Naive B cell (primary cell): Measurements from ENCODE around the gene FOXO6. TPM values are rescaled to one million over a fixed set of nuclear protein-coding genes. Genes with fewer than 3 reads are reported as not detected.
A peak's percentile ranks its signal among the peaks of the same experiment; 100 is the strongest.

Experiments used
- ATAC-seq, 2 donors: fragments of 150-1000 bp; cut with Tn5 transposase; 2 replicates each; pipeline ENCODE4 v1.10.0; 2021; ENCODE audit warnings: low read depth in 2 of 2, mild to moderate bottlenecking in 2 of 2, moderate library complexity in 2 of 2
- DNase-seq: peaks from one replicate; pipeline ENCODE4 v3.0.0; 2022
- H3K27ac Mint-ChIP-seq, 6 donors: one replicate each; pipeline ENCODE4 v1.8.0; 2020 to 2022; ENCODE audit warnings: mild to moderate bottlenecking in 6 of 6, mixed read lengths in 6 of 6, moderate library complexity in 5 of 6, inconsistent platforms in 2 of 6
- H3K27me3 Mint-ChIP-seq, 3 donors: one replicate each; pipeline ENCODE4 v1.8.0; 2021 to 2022; ENCODE audit warnings: mixed read lengths in 3 of 3, mild to moderate bottlenecking in 1 of 3
- H3K36me3 Mint-ChIP-seq, 2 donors: one replicate each; pipeline ENCODE4 v1.8.0; 2020 to 2022; ENCODE audit warnings: mixed read lengths in 2 of 2, inconsistent platforms in 1 of 2, mild to moderate bottlenecking in 1 of 2
- H3K4me1 Mint-ChIP-seq, 3 donors: one replicate each; pipeline ENCODE4 v1.8.0; 2020 to 2022; ENCODE audit warnings: mixed read lengths in 3 of 3, inconsistent platforms in 1 of 3, mild to moderate bottlenecking in 1 of 3, moderate library complexity in 1 of 3
- H3K4me3 Mint-ChIP-seq, 8 donors: one replicate each; pipeline ENCODE4 v1.8.0; 2020 to 2022; ENCODE audit warnings: mild to moderate bottlenecking in 8 of 8, mixed read lengths in 8 of 8, moderate library complexity in 8 of 8, inconsistent platforms in 2 of 8
- H3K9me3 Mint-ChIP-seq, 7 donors: one replicate each; pipeline ENCODE4 v1.8.0; 2020 to 2022; ENCODE audit warnings: mixed read lengths in 7 of 7, mild to moderate bottlenecking in 5 of 7, inconsistent platforms in 2 of 7, moderate library complexity in 1 of 7
- polyA plus RNA-seq, 6 donors: library from polyadenylated mRNA; unstranded; fragments of 300-500 nt; fragmentation: Illumina TruSeq; gene quantifications; one replicate each; pipeline ENCODE4 v1.2.3, GENCODE V29; 2021; ENCODE audit warnings: low read depth in 6 of 6

The FOXO6 gene
- polyA plus RNA-seq, 6 donors from 2014 or later, result 0.21 TPM; not detected in 5

DNA sequence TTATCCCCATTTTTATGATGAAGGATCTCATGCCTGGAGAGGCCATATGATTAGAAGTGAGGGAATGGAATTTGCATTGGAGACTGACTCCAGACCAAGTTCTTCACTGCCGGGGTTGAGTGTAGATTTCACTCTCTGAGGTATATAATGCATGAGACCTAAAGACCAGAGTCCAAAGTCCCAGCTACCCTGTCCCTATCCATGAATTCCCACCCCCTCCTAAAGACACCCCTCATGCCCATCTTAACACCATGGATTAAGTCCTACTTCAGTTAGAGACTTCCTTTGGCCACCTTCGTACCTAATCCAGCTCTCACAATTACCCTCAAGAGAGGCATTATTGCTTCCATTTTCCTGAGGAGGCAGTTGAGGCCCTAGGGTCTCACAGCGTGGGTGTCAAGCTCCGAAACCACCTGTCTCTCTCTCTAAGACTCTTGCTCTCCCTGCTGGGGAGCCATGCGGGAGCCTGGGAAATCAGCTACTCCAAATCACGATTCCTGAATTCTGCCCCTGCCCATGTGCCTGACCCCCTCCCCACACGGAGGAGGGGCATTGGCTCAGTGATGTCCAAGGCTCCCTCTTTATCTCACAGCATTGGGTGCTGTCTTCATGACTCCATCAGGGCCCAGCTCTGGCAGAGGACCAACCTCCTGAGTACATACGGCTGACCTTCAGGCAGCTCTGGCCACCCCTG is 11.7 kb upstream of the FOXO6 start:
- ATAC-seq, result no peak
- Mint-ChIP-seq H3K4me1 (peaks cover 0 to 3% (median under 1%) of the 10 kb centered on the region in 3 donors), H3K27ac (no peak overlapping the region), H3K27me3 (peaks cover 10 to 37% (median 18%) of the 10 kb centered on the region in 3 donors), H3K9me3 (no peaks in the 10 kb centered on the region), H3K4me3 (no peak overlapping the region), H3K36me3 (no peaks in the 10 kb centered on the region)
- DNase-seq, result no peak

DNA sequence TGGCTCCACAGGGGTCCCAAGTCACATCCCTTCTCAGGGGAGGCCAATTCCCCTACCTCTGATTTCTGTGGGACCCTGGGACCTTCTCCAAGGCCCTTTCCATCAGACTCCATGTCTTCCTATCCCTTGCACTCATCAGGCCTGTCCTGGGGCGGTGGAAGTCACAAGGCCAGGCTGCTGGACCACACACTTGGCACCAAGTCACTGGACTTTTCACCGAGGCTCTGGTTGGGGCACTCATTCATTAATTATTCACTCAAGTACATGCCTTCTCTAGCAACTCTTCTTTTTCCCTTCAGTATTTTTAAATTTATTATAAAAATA is 11.2 kb upstream of the FOXO6 start:
- no peaks in the 10 kb centered on the region for H3K9me3 Mint-ChIP-seq
- no peak overlapping the region for H3K4me3 Mint-ChIP-seq
- no peaks in the 10 kb centered on the region for H3K4me1 Mint-ChIP-seq
- no peaks in the 10 kb centered on the region for H3K36me3 Mint-ChIP-seq
- no peak overlapping the region for H3K27ac Mint-ChIP-seq
- ATAC-seq (no peak), DNase-seq (no peak)
- H3K27me3 Mint-ChIP-seq, result peaks cover 10 to 37% (median 16%) of the 10 kb centered on the region in 3 donors

DNA sequence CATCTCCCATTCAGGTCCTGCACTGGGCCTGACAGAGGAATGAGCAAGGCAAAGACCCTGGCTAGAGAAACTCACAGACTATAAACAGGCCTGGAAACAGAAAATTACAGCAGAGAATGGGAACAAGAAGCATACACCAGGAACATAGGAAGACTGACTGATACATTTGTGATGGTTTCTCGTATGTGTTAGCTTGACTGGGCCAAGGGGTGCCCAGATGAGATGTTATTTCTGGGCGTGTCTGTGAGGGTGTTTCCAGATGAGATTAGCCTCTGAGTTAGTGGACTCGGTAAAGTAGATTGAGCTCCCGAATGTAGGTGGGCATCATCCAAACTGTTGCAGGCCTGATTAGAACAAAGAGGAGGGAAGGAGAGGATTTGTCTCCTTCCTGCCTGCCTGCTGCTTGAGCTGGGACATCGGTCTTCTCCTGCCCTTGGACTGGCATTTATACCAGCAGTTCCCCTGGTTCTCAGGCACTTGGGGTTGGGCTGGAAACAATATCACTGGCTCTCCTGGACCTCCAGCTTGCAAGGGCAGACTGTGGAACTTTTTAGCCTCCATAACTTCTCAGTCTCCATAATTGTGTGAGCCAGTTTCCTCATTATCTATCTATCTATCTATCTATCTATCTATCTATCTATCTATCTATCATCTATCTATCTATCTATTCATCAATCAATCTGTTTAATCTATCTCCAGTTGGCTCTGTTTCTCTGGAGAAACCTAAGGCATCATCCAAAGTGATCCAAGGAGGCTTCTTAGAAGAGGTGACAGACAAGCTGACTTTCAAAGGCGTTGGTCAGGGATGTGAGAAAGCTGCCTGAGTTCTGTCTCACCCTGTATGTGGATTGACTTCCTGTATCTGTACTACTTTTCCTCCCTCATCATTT is 9.7 kb upstream of the FOXO6 start:
- Mint-ChIP-seq H3K4me1 (no peaks in the 10 kb centered on the region), H3K9me3 (no peaks in the 10 kb centered on the region), H3K27ac (peak overlapping the region in 1 of 6 donors; percentile 5), H3K4me3 (no peak overlapping the region), H3K36me3 (no peaks in the 10 kb centered on the region), H3K27me3 (peaks cover 15 to 29% (median 21%) of the 10 kb centered on the region in 3 donors)
- ATAC-seq (no peak), DNase-seq (no peak)

DNA sequence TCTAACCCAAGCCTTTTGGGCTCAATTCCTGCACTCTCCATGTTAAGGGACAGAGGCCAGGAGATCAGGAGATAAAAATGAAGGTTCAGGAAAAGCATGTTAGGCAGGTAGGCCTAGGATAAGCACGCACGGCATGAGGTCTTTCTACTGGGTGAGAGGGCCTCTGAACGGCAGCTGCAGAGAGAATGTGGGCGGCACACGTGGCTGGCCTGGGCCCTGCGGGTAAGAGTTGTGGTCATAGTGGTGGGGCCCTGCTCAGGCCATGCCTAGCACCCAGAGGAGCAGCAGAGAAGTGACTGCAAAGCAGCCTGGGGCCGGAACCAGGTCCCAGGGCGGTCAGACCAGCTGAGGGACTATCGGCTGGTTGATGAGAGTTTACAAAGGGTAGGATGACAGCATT is 7.5 kb upstream of the FOXO6 start:
- DNase-seq (no peak), ATAC-seq (no peak)
- H3K4me3 Mint-ChIP-seq, result peak overlapping the region in 1 of 8 donors; percentile 30
- H3K27ac Mint-ChIP-seq, result no peak overlapping the region
- peaks cover 16 to 41% (median 23%) of the 10 kb centered on the region in 3 donors for H3K27me3 Mint-ChIP-seq
- peaks cover 0 to 6% (median under 1%) of the 10 kb centered on the region in 3 donors for H3K4me1 Mint-ChIP-seq
- H3K9me3 Mint-ChIP-seq, result no peaks in the 10 kb centered on the region
- no peaks in the 10 kb centered on the region for H3K36me3 Mint-ChIP-seq

DNA sequence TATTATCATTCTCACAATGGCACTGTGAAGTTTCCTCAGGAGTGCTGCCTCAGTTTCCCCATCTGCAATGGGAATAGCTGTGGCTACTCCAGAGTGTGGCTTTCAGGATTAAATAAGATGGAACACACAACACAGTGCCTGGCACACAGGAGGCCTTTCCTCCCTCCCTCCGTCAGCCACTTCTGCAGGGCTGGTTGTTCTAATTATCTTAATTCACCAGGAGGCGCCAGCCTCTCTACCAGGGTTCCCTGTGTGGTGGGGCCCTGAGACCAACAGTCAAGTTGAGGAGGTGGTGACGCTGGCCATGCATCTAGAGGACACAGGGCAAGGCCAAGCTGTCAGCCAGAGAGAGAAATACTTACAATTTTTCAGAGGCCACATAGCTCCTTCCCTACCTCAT is 6.3 kb upstream of the FOXO6 start:
- Mint-ChIP-seq H3K9me3 (no peaks in the 10 kb centered on the region), H3K36me3 (no peaks in the 10 kb centered on the region), H3K27me3 (peaks cover 18 to 37% (median 21%) of the 10 kb centered on the region in 3 donors), H3K4me3 (no peak overlapping the region), H3K27ac (peak overlapping the region in 1 of 6 donors; percentile 2), H3K4me1 (peaks cover 0 to 11% (median 5%) of the 10 kb centered on the region in 3 donors)
- DNase-seq, result no peak
- ATAC-seq, result no peak

DNA sequence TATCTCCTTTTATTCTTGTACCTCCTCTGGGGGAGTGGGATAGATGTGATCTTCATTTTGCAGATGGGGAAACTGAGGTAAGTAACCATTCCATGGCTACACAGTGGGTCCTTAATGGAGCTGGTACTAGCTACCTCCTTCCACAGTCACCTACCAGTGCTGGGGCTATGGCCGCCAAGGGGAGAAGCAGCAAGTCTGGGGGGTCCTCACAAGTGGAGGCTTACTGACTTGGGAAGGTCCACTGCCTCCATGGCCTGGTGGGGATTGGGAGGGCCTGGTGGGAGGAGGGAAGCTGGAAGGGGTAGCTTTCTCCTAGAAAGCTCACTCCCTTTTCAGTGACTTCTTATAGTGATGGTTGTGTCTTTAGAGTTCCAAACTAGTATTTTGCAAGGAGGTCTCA is 5.9 kb upstream of the FOXO6 start:
- Mint-ChIP-seq H3K27ac (no peak overlapping the region), H3K4me1 (peaks cover 4 to 15% (median 5%) of the 10 kb centered on the region in 3 donors), H3K9me3 (no peaks in the 10 kb centered on the region), H3K36me3 (no peaks in the 10 kb centered on the region), H3K4me3 (no peak overlapping the region), H3K27me3 (peaks cover 21 to 33% (median 21%) of the 10 kb centered on the region in 3 donors)
- ATAC-seq, result no peak
- no peak for DNase-seq

DNA sequence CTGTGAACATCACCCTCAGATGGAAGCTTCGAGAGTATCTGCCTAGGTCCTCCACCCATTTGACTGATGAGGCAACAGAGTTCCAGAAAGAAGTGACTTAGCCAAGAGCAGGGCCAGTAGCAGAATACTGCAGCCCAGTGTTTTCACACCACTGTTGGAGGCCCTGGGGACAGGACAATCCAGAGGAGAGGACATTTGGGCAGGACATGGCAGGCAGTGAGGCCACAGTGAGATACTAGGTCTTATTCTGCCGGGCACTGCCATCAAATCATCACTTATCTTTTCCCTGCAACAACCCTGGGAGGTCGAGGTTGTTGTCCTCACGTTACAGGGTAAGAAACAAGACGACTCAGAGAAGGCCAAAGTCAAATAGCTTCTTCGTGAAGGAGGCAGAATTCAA is 5.5 kb upstream of the FOXO6 start:
- H3K9me3 Mint-ChIP-seq, result no peaks in the 10 kb centered on the region
- peaks cover 5 to 17% (median 8%) of the 10 kb centered on the region in 3 donors for H3K4me1 Mint-ChIP-seq
- no peak overlapping the region for H3K4me3 Mint-ChIP-seq
- no peak for ATAC-seq
- peak overlapping the region in 1 of 6 donors; percentile 3 for H3K27ac Mint-ChIP-seq
- no peak for DNase-seq
- H3K27me3 Mint-ChIP-seq, result peaks cover 21 to 32% (median 21%) of the 10 kb centered on the region in 3 donors
- H3K36me3 Mint-ChIP-seq, result no peaks in the 10 kb centered on the region

DNA sequence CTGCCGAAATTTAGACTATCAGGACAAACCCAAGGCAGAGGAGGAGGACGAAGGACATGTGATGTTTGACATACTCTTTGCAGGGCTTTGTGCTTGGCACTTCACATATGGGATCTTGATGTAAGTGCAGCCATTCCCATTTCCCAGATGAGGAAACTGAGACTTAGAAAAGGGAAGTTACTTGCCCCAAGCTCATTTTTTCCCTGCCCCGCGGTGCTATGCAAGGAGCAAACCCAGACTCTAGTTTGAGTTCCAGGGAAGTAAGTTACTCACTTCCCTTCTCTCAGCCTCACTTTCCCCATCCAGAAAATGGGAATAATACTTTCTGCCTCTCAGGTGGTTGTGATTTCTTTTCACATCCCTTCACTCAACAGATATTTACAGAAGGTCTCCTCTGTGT is 4.5 kb upstream of the FOXO6 start:
- no peaks in the 10 kb centered on the region for H3K36me3 Mint-ChIP-seq
- H3K4me1 Mint-ChIP-seq, result peaks cover 5 to 17% (median 9%) of the 10 kb centered on the region in 3 donors
- no peak overlapping the region for H3K27ac Mint-ChIP-seq
- ATAC-seq (no peak), DNase-seq (no peak)
- H3K9me3 Mint-ChIP-seq, result no peaks in the 10 kb centered on the region
- peaks cover 19 to 25% (median 21%) of the 10 kb centered on the region in 3 donors for H3K27me3 Mint-ChIP-seq
- H3K4me3 Mint-ChIP-seq, result no peak overlapping the region

DNA sequence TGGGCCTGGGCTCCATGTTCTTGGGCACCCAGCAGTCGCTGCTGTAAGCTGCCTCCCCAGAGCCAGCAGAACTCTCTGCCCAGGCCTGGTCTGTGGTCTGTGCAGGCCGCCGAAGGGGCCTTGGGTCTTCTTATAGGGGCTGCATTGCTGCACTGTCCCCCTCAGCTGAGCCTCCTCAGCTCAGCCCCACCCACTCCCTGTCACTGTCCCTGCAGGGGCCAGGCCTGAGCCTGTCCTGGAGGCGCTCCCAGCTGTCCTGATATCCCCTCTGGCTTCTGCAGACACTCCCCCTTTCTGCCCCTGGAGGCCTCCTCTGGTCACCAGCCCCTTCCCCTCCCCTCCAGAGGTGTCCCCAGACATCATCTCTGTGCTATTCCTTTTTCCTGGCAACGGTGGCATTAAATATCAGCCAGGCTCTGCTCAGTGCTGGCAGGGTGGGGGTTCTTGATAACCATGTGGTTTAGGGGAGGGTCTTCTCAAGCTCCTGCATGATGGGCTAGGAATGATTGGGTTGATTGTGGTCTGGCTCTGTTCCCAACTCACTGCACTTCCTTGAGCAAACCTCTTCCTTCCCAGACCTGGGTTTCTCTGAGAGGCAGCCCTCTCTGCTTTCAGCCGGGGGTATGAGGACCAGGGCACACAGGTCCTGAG is 3.7 kb upstream of the FOXO6 start:
- Mint-ChIP-seq H3K27me3 (peaks cover 13 to 26% (median 22%) of the 10 kb centered on the region in 3 donors), H3K27ac (peak overlapping the region in 2 of 6 donors; percentile 68 to 92), H3K9me3 (no peaks in the 10 kb centered on the region), H3K4me3 (no peak overlapping the region), H3K36me3 (no peaks in the 10 kb centered on the region), H3K4me1 (peaks cover 6 to 17% (median 9%) of the 10 kb centered on the region in 3 donors)
- ATAC-seq (no peak), DNase-seq (no peak)

DNA sequence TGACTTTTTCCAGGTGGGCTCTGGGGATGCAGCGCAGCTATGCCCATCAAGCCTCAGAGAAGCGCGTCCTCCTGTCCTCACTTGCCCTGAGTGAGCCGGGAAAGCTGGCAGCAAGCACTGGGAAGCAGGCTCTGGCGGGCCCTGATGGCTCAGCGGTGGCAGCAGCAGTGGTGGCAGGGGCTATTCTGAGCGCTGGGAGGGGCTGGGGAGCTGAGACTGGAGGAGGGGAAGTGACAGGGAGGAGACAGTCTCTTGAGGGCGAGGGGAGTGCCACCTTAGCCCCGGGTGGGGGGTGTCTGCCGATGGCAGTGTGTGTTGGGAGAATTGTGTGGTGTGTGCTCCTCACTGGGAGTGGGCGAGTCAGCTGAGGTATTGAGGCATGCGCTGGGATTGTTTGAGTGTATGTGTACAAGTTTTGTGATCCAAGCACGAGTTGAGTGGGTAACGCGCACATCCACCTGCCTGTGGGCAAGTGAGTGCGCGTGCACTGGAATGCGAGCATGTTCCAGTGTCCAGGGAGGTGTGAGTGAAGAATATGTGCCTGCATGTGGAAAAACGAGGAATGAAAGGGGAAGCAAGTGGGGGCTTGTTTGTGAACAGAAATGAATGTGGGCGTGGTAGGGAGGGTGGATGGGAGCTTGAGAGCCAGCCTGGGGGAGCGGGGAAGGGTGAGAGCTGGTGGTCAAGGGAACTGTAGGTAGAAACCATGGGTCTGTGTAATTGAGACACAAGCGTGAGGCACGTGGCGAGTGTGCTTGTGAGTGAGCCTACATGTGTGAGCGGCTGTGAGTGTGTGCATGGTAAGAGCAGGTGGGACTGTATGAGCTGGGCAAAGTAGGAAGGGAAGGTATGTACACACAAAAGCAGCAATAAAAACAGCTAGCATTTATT is 2.9 kb upstream of the FOXO6 start:
- peak overlapping the region in 1 of 8 donors; percentile 67 for H3K4me3 Mint-ChIP-seq
- peaks cover 14 to 24% (median 14%) of the 10 kb centered on the region in 3 donors for H3K4me1 Mint-ChIP-seq
- H3K27ac Mint-ChIP-seq, result peak overlapping the region in 4 of 6 donors; percentile 16 to 92 (median 76)
- no peak for ATAC-seq
- peaks cover 13 to 34% (median 30%) of the 10 kb centered on the region in 3 donors for H3K27me3 Mint-ChIP-seq
- H3K9me3 Mint-ChIP-seq, result no peaks in the 10 kb centered on the region
- no peak for DNase-seq
- H3K36me3 Mint-ChIP-seq, result no peaks in the 10 kb centered on the region

DNA sequence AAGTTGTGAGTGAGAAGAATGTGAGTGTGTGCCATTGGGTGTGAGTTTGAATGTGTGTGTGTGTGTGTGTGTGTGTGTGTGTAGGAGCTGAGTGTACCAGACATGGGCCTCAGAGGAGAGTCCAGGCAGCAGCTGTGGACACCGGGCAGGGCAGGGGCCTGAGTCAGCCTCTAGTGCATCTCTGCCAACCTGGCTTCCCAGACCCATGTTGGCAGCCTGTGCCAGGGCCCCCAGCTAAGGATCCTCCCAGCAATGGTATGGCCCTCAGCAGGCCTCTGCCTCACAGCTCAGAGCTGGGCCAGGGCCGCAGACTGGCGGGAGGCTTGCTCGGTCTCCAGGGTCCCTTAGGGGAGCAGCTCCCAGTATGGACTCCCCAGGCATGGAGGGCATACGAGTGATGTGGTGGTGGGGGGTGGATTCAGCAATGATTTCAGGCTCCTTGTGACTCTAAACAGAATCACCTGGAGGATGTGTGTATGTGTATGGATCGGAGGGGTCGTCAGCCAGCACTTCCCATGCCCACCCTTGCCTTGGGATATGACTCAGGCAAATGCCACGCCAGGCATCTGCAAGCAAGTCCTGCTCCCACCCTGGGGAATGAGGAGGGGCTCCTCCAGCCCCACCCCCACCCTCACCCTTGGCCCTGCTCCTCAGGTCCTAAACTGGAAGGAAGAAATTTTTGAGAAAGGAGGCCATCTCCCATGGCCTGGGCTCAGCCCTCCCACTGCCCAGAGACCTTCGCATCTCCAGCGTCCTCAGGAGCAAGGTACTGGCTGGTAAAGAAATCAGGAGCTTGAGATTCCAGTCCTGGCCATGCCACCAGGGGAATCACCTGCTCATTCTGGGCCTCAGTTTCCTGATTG is 1.8 kb upstream of the FOXO6 start:
- Mint-ChIP-seq H3K4me3 (peak overlapping the region in 5 of 8 donors; percentile 28 to 85 (median 67)), H3K27me3 (peaks cover 13 to 37% (median 35%) of the 10 kb centered on the region in 3 donors), H3K27ac (peak overlapping the region in 5 of 6 donors; percentile 68 to 94 (median 92)), H3K9me3 (no peaks in the 10 kb centered on the region), H3K36me3 (no peaks in the 10 kb centered on the region), H3K4me1 (peaks cover 20 to 29% (median 21%) of the 10 kb centered on the region in 3 donors)
- DNase-seq, result no peak
- ATAC-seq, result no peak
